ENCODE data around the gene ENTREP3. TPM values are rescaled to one million over a fixed set of nuclear protein-coding genes. Genes with fewer than 3 reads are reported as not detected.
A peak's percentile ranks its signal among the peaks of the same experiment; 100 is the strongest.
"Not testable (repeated sequence)": the region's sequence is repeated elsewhere in the genome, so short reads cannot be mapped to it uniquely, and the experiment has no call there.

ENTREP3 gene
- total RNA-seq, 1 experiment from 2014 or later: 20.7 TPM

GRCh38 chr1:155223047-155223446, 32.2 kb downstream of the ENTREP3 start:
- peak; percentile 72 for DNase-seq
- no peak overlapping the region for H2AFZ ChIP-seq (ENCODE audit: low read length)
- no peaks in the 10 kb centered on the region for H3K27me3 ChIP-seq (ENCODE audit: low read length)
- peaks cover 50% of the 10 kb centered on the region for H3K4me1 ChIP-seq (ENCODE audit: low read length)
- H3K27ac ChIP-seq (ENCODE audit: low read length): peak overlapping the region; percentile 92
- H3K36me3 ChIP-seq (ENCODE audit: insufficient read depth, low read length): no peaks in the 10 kb centered on the region
- peaks cover 18% of the 10 kb centered on the region for H3K79me2 ChIP-seq (ENCODE audit: low read length)
- H3K9me3 ChIP-seq (ENCODE audit: low read length): no peaks in the 10 kb centered on the region
- no peaks in the 10 kb centered on the region for H3K9me2 ChIP-seq (replicated peaks; ENCODE audit: insufficient read depth, low read length)
- peak overlapping the region; percentile 95 for H3K4me2 ChIP-seq (ENCODE audit: low read depth, low read length, poor library complexity, severe bottlenecking)
- no peaks in the 10 kb centered on the region for H4K20me1 ChIP-seq (ENCODE audit: insufficient read depth, low read depth, low read length)
- H3K4me3 ChIP-seq (ENCODE audit: low read length): peak overlapping the region; percentile 33; the same call in 1 of the 2 replicates
- H3K9ac ChIP-seq (ENCODE audit: low read length): peak overlapping the region; percentile 40

GRCh38 chr1:155220211-155220965, 34.9 kb downstream of the ENTREP3 start:
- H4K20me1 ChIP-seq (ENCODE audit: insufficient read depth, low read depth, low read length); DNase-seq; H3K36me3 ChIP-seq (ENCODE audit: insufficient read depth, low read length); H3K9me2 ChIP-seq (replicated peaks; ENCODE audit: insufficient read depth, low read length); H3K4me2 ChIP-seq (ENCODE audit: low read depth, low read length, poor library complexity, severe bottlenecking); H2AFZ ChIP-seq (ENCODE audit: low read length); H3K27ac ChIP-seq (ENCODE audit: low read length); H3K9me3 ChIP-seq (ENCODE audit: low read length); H3K27me3 ChIP-seq (ENCODE audit: low read length); H3K9ac ChIP-seq (ENCODE audit: low read length); H3K4me3 ChIP-seq (ENCODE audit: low read length); H3K79me2 ChIP-seq (ENCODE audit: low read length): not testable (repeated sequence)
- H3K4me1 ChIP-seq (ENCODE audit: low read length): peaks cover 34% of the 10 kb centered on the region

- Histone ChIP-seq H2AFZ (ENCODE audit: low read length) (0 out of 2 replicates have a peak overlapping the region, but pooled peaks have one; percentile 19), H3K27ac (ENCODE audit: low read length) (no peak overlapping the region), H3K4me2 (ENCODE audit: low read depth, low read length, poor library complexity, severe bottlenecking) (no peak overlapping the region), H3K9me2 (replicated peaks; ENCODE audit: insufficient read depth, low read length) (no peaks in the 10 kb centered on the region), H3K4me3 (ENCODE audit: low read length) (no peak overlapping the region), H3K9me3 (ENCODE audit: low read length) (no peaks in the 10 kb centered on the region), H4K20me1 (ENCODE audit: insufficient read depth, low read depth, low read length) (no peaks in the 10 kb centered on the region), H3K27me3 (ENCODE audit: low read length) (no peaks in the 10 kb centered on the region), H3K9ac (ENCODE audit: low read length) (no peak overlapping the region), H3K36me3 (ENCODE audit: insufficient read depth, low read length) (no peaks in the 10 kb centered on the region), H3K4me1 (ENCODE audit: low read length) (peaks cover 26% of the 10 kb centered on the region), H3K79me2 (ENCODE audit: low read length) (no peaks in the 10 kb centered on the region)
- DNase-seq: peak; percentile 61
Observed at GRCh38 chr1:155219592-155220031, 35.7 kb downstream of the ENTREP3 start.

- no peaks in the 10 kb centered on the region for H3K9me3 ChIP-seq (ENCODE audit: low read length)
- no peak overlapping the region for H3K4me2 ChIP-seq (ENCODE audit: low read depth, low read length, poor library complexity, severe bottlenecking)
- H3K27ac ChIP-seq (ENCODE audit: low read length): no peak overlapping the region
- H3K9ac ChIP-seq (ENCODE audit: low read length): no peak overlapping the region
- DNase-seq: peak; percentile 76
- no peak overlapping the region for H3K4me3 ChIP-seq (ENCODE audit: low read length)
- no peaks in the 10 kb centered on the region for H3K36me3 ChIP-seq (ENCODE audit: insufficient read depth, low read length)
- no peaks in the 10 kb centered on the region for H3K27me3 ChIP-seq (ENCODE audit: low read length)
- H4K20me1 ChIP-seq (ENCODE audit: insufficient read depth, low read depth, low read length): no peaks in the 10 kb centered on the region
- peaks cover 20% of the 10 kb centered on the region for H3K4me1 ChIP-seq (ENCODE audit: low read length)
- 0 out of 2 replicates have a peak overlapping the region, but pooled peaks have one; percentile 19 for H2AFZ ChIP-seq (ENCODE audit: low read length)
- H3K9me2 ChIP-seq (replicated peaks; ENCODE audit: insufficient read depth, low read length): no peaks in the 10 kb centered on the region
- no peaks in the 10 kb centered on the region for H3K79me2 ChIP-seq (ENCODE audit: low read length)
Observed at GRCh38 chr1:155218854-155219591, 36.3 kb downstream of the ENTREP3 start.

- not testable (repeated sequence) for H3K27ac ChIP-seq (ENCODE audit: low read length); H3K79me2 ChIP-seq (ENCODE audit: low read length); H3K9me3 ChIP-seq (ENCODE audit: low read length); H3K4me2 ChIP-seq (ENCODE audit: low read depth, low read length, poor library complexity, severe bottlenecking); H3K9me2 ChIP-seq (replicated peaks; ENCODE audit: insufficient read depth, low read length); H4K20me1 ChIP-seq (ENCODE audit: insufficient read depth, low read depth, low read length); H3K9ac ChIP-seq (ENCODE audit: low read length); H2AFZ ChIP-seq (ENCODE audit: low read length); H3K36me3 ChIP-seq (ENCODE audit: insufficient read depth, low read length); H3K4me3 ChIP-seq (ENCODE audit: low read length); H3K27me3 ChIP-seq (ENCODE audit: low read length); DNase-seq
- H3K4me1 ChIP-seq (ENCODE audit: low read length): peaks cover 14% of the 10 kb centered on the region
Observed at GRCh38 chr1:155214702-155215101, 40.6 kb downstream of the ENTREP3 start.

GRCh38 chr1:155212051-155212440, 43.2 kb downstream of the ENTREP3 start:
- not testable (repeated sequence) for H3K9ac ChIP-seq (ENCODE audit: low read length); H3K9me2 ChIP-seq (replicated peaks; ENCODE audit: insufficient read depth, low read length); DNase-seq; H3K4me3 ChIP-seq (ENCODE audit: low read length); H2AFZ ChIP-seq (ENCODE audit: low read length); H3K27ac ChIP-seq (ENCODE audit: low read length); H3K27me3 ChIP-seq (ENCODE audit: low read length); H3K9me3 ChIP-seq (ENCODE audit: low read length); H3K36me3 ChIP-seq (ENCODE audit: insufficient read depth, low read length); H3K4me2 ChIP-seq (ENCODE audit: low read depth, low read length, poor library complexity, severe bottlenecking); H4K20me1 ChIP-seq (ENCODE audit: insufficient read depth, low read depth, low read length)
- Histone ChIP-seq H3K4me1 (ENCODE audit: low read length) (peaks cover 27% of the 10 kb centered on the region), H3K79me2 (ENCODE audit: low read length) (peaks cover 16% of the 10 kb centered on the region)

- Histone ChIP-seq H3K4me1 (ENCODE audit: low read length) (peaks cover 29% of the 10 kb centered on the region), H3K79me2 (ENCODE audit: low read length) (peaks cover 16% of the 10 kb centered on the region)
- not testable (repeated sequence) for H3K4me2 ChIP-seq (ENCODE audit: low read depth, low read length, poor library complexity, severe bottlenecking); H3K27me3 ChIP-seq (ENCODE audit: low read length); H3K4me3 ChIP-seq (ENCODE audit: low read length); H2AFZ ChIP-seq (ENCODE audit: low read length); H3K9me2 ChIP-seq (replicated peaks; ENCODE audit: insufficient read depth, low read length); H3K27ac ChIP-seq (ENCODE audit: low read length); H3K9ac ChIP-seq (ENCODE audit: low read length); H4K20me1 ChIP-seq (ENCODE audit: insufficient read depth, low read depth, low read length); DNase-seq; H3K9me3 ChIP-seq (ENCODE audit: low read length); H3K36me3 ChIP-seq (ENCODE audit: insufficient read depth, low read length)
Observed at GRCh38 chr1:155211381-155212050, 43.8 kb downstream of the ENTREP3 start.

All from Karpas-422 (cell line).